Uterus (tissue), 2 donors: ENCODE data around the gene USP17L27.
"Not testable (repeated sequence)": the region's sequence is repeated elsewhere in the genome, so short reads cannot be mapped to it uniquely, and the experiment has no call there.

Experiments
- CTCF ChIP-seq, 4 experiments: fragments of 200-600 bp in 2 of 4; fragments of 450-650 bp in 2 of 4; sonication (generic) in 2 of 4; IDR thresholded peaks; one replicate each; pipeline ENCODE4 v1.5.1; 2016 to 2019; ENCODE audit warnings: antibody characterized with exemption in 4 of 4, mild to moderate bottlenecking in 2 of 4, moderate library complexity in 1 of 4
- POLR2A ChIP-seq, 2 donors: fragments of 450-650 bp; IDR thresholded peaks; one replicate each; pipeline ENCODE4 v1.6.1; 2016; ENCODE audit warnings: antibody characterized with exemption in 2 of 2, mild to moderate bottlenecking in 1 of 2, moderate library complexity in 1 of 2

DNA sequence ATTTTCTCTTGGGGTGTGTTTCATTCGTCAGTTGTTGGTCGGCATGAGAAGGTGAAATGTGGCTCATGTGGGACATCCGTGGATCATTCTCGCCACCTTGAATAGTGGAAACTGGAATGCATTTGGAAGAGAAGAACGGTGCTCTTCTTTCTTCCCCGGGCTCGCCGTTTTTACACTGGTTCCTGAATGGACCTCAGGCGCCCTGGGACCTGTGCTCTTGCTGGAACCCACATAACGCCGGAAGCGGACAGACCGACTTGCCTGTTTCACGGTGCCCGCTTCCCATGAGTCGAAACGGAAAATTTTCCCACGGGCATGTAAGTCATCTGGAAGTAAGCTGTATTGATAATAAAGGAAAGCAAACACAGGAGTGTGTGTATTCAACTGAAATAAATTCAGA is 6.9 kb downstream of the USP17L27 start:
- not testable (repeated sequence) for TF ChIP-seq CTCF, POLR2A (IDR thresholded peaks at IDR 0.05)
